NCI-H2196 treated with DMSO at 0.1 percent for 48 hours (cell line): ENCODE data around the gene ZNF284.
"Not testable (repeated sequence)": the region's sequence is repeated elsewhere in the genome, so short reads cannot be mapped to it uniquely, and the experiment has no call there.

Experiments
- DNase-seq: peaks from one replicate; lab custom pipeline; 2025; ENCODE audit not compliant: unreplicated experiment; lab: John Stamatoyannopoulos, UW

ZNF284 gene

DNA sequence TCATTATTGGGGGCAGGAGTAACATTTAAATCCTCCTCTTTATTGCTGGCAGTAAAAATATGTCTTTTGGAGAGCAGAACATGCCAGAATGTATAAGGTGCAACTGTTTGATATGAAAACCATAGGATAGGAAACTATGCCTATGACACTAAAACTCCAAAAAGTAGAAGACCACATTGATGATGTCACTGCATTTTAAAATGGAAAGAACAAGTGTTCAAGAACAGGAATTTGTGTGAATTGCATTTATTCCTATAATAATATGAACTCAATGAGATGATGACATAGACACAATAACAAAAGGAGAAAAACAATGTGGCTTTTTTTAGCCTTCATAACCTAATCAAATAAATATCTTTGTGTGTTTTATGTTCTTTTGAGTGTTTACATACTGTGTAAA, 37.5 kb downstream of the ZNF284 start:
- no peak for DNase-seq

GRCh38 chr19:44111910-44112463, 40.0 kb downstream of the ZNF284 start:
- no peak for DNase-seq

GRCh38 chr19:44112802-44113137, 40.8 kb downstream of the ZNF284 start:
- no peak for DNase-seq

DNA sequence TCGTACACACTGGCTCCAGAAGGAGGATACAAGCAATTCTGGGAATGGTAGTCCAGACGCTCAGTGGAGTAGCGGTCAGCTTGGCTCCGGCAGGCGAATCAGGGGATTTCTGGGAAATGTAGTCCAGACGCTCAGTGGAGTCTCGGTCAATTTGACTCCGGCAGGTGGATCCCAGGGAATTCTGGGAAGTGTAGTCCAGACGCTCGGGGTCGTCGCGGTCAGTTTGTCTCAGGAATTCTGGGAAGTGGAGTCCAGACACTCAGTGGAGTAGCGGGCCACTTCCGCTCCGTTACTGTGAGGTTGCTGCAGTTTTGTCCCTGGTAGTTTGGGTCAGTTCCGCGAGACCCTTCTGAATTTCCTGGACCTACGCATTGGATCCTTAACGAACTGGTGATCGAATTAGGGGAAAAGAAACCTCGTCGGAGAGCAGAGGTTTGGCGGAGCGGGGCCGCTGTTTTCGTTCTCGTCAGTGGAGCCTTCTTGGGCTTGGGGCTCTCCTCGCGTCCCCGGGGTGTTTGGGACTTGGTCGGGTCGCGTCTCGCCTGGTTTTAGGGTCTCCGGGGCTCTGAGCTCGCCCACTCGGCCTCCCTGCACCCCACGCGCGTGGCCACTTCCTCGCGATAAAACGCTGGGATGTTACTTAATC, 41.3 kb downstream of the ZNF284 start, which contains the start of gene ZNF225:
Gene ZNF225 (plus strand): TSS at position 262 of the 646 bp plus-strand sequence. CDS start 2,429 bp downstream, outside the sequence.
- peak; percentile 94 for DNase-seq

- DNase-seq: no peak
Measured at GRCh38 chr19:44113784-44114390, 41.9 kb downstream of the ZNF284 start.

DNA sequence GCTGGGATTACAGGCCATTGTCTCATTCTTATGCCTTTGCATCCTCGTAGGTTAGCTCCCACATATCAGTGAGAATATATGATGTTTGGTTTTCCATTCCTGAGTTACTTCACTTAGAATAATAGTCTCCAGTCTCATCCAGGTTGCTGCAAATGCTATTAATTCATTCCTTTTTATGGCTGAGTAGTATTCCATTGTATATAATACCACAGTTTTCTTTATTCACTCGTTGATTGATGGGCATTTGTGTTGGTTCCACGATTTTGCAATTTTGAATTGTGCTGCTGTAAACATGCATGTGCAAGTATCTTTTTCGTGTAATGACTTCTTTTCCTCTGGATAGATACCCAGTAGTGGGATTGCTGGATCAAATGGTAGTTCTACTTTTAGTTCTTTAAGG, 49.2 kb downstream of the ZNF284 start:
- DNase-seq: not testable (repeated sequence)

DNA sequence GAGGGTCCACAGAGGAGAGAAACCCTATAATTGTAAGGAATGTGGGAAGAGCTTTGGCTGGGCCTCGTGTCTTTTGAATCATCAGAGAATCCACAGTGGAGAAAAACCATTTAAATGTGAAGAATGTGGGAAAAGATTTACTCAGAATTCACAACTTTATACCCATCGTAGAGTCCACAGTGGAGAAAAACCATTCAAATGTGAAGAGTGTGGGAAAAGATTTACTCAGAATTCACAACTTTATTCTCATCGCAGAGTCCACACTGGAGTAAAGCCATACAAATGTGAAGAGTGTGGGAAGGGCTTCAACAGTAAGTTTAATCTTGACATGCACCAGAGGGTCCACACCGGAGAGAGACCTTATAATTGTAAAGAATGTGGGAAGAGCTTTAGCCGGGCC, 60.0 kb downstream of the ZNF284 start:
- DNase-seq: no peak
